HG03097 (cell line): ENCODE measurements around the gene FRMPD4.
"Not testable (repeated sequence)": the region's sequence is repeated elsewhere in the genome, so short reads cannot be mapped to it uniquely, and the experiment has no call there.

ENCODE experiments used
- ATAC-seq: cut with Tn5 transposase; IDR thresholded peaks from one replicate; pipeline ENCODE4 v1.9.1; 2021; ENCODE audit not compliant: unreplicated experiment, low FRiP score

FRMPD4 gene

DNA sequence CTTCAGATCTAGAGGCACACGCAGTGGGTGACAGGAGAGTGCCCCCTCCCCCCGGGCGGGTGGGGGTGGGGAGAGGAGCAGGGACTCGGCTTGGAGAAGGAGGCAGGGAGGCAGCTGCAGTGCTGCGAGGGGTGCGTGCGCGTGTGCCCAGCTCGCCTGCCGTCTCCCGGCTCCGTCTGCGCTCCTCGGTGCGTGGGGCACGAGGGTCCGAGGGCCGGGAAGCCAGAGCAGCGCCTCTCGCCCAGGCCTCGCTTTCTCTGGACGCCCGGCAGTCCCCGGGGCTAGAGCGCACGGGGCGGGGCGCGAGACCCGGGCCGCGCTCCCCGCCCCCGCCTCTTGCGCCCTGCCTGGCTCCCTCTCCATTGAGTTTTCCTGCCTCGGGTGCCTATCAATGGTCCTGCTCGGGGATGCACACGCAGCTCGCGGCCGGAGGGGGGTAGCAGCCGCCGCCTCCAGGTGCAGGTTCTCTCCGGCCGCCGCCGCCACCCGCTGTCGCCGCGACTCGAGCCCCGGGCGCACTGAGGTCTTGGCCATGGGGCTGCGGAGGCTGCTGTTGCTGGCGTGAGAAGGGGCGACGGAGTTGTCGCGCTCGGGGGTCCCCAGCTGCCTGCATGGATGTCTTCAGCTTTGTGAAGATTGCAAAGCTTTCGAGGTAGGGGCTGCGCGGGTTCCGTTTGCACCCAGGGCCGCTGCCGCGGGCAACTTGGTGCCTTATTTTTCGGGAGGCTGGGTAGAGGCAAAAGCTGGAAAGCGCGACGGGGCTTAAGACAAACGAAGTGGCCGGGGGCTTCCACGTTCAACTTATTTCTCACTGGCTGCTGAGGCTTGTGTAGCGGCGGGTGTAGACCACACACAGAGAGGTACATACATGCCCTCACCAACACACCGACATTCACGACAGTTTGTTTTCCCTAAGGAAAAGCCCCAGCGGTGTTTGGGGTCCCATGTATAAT lies at the start of gene FRMPD4:
TSS of gene FRMPD4 (plus strand) at position 113 of the 953 bp plus-strand sequence. CDS start at position 612, 499 bp downstream.
- no peak for ATAC-seq

DNA sequence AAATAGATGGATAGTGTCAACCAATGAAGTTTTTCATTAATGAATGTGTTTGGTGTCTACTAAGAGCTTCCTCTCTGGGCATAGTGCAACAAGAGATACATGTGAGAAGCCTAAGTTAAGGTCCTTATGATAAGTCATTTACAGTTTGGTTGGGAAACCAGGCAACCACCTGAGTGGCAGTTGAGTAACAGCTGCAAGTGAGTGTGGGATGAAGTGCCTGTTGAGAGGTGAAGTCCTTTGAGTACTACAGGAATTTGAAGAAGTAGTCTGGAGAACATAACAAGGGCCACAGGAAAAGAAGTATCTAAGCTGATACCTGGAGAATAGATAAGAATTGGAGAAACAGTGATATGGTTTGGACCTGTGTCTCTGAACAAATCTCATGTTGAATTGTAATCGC lies 48.5 kb upstream of the FRMPD4 start:
- no peak for ATAC-seq

DNA sequence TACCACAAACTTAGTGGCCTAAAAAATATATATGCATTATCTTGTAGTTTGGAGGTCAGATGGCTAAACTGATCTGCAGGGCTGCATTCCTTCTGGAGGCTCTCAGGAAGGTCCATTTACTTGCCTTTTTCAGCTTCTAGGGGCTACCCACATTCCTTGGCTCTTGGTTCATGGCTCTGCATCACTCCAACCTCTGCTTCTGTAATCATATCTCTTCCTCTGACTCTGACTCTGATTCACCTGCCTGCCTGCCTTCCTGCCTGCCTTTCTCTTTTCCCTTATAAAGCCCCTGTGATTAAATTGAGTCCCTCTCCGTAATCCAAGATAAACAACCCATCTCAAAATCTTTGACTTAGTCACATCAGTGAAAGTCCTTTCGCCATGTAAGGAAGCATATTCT lies 25.0 kb upstream of the FRMPD4 start:
- ATAC-seq, result no peak

DNA sequence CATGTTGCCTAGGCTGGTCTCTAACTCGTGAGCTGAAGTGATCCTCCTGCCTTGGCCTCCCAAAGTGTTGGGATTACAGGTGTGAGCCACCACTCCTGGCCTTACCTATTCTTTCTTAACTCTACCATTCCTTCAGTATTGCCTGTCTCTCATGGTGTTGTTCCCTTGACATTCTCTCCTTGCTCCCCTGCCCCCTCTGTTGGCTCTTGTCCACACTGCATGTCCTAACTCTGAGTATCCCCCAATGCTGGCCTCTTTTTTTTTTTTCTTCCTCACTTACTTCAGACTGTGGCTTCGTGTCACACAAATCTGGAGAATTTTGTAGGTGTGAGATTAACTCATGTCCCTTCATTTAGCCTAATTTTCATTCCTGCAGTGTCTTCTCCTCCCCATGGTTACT lies 22.9 kb upstream of the FRMPD4 start:
- no peak for ATAC-seq

DNA sequence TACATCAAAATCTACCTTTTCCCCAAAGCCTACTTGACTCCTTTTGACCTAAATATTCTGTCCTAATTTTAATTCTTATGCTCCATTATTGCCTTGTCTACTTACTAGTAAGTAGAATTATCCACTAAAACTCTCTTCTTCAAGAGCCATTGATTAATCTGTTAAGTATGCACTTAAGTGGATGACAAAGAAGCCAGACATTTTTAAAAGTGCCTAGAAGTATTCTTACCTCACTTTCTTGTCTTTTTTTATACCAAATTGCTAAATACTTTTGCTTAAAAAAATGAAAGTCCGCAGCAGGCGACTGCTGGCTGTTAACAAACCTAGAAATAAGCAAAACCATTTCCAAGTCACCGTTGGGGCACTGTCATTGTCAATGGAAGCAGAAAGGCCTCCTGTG lies 20.1 kb upstream of the FRMPD4 start:
- ATAC-seq, result no peak

DNA sequence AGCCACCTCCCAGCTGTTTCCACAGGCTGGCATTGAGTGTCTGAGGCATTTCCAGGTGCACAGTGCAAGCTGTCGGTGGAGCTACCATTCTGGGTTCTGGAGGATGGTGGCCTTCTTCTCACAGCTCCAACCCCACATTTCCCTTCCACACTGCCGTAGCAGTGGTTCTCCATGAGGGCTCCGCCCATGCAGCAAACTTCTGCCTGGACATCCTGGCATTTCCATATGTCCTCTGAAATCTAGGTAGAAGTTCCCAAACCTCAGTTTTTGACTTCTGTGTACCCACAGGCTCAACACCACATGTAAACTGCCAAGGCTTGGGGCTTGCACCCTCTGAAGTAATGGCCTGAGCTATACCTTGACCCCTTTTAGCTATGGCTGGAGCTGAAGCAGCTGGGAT lies 10.3 kb upstream of the FRMPD4 start:
- ATAC-seq, result no peak

DNA sequence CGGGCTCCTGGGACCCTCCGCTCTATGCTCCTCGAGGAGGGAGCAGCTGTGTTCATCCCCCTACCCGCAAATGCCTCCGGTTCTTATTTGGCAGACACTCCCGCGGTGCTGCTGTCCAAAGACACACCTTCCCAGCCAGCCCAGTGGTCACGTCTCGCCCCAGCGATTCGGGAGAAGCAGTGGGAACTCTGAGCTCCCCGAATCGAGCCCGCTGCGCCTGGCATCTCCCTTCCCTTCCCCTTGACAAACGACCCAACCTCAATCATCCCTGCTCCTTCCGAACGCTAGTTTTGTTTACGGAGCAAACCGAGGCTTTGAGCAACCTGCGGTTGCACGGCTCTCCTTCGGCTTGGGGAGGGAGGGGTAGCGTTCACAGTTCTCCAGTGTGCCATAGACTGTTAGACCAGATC lies 317 bp upstream of the FRMPD4 start:
- ATAC-seq, result no peak

DNA sequence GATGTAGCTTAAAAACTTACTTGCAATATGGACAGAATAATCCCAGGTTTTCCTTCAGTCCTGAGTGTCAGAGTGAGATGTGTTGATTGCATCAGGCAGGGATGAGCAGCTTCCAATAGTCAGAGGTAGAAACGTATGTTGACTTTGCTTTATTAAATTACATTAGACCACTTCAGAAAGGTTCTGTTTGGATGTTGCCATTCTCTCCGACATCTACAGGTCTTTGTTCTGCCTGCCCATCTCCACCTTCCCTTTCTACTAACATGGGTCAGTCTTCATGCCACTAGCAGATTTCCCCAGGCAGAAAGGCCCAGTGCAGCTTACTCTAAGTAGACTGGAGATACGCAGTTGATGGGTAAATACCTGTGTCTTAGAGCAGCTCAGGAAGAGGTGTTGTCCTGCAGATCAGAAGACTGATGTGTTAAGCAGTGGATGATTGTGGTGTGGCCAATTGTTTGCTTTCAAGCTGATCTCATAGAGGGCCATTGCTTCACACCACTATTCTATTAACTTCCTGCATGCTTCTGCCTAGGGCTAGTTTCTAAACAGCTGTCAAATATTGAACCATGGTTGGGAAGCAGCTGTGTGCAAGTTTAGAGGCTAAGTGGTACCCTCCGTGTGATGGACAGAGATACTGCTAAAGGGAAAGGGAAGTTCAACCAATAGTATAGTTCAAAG lies 1.8 kb downstream of the FRMPD4 start:
- ATAC-seq, result no peak

DNA sequence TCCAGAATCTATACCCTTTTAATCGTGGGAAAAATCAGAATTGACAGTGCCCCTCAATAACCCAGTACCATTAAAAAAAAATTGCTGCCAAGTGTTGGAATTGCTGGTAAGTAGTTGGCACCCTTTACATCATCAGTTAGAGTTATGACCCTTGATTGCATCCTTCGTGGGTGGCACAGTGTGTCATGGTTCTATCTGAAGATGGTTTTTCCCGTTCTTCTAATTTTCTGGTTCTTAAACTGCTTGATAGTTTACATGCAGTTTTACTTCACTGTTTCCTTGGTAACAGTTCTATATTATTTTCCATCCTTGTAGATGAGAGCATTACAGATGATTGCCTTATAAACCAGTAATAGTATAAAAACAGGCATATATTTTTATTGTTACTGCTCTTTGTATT lies 3.2 kb downstream of the FRMPD4 start:
- ATAC-seq, result no peak

DNA sequence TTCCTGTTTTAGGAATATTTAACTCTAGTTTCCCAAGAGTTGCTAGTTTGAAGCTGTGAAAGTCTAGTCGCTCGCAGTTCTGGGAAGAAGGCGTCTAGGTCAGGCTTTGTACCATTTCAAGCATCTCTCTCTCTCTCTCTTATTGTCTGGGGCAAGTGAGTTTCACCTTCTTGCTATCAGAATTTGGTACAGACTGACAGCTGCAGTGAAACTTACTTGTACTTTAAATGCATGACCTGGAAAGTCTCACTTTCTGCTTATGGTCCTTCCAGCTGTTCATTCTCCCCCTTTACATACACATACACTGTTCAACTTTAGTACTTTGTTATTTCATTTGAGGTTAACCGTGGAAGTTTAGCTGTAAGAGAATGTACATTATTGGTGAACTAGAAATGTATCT lies 4.4 kb downstream of the FRMPD4 start:
- no peak for ATAC-seq

DNA sequence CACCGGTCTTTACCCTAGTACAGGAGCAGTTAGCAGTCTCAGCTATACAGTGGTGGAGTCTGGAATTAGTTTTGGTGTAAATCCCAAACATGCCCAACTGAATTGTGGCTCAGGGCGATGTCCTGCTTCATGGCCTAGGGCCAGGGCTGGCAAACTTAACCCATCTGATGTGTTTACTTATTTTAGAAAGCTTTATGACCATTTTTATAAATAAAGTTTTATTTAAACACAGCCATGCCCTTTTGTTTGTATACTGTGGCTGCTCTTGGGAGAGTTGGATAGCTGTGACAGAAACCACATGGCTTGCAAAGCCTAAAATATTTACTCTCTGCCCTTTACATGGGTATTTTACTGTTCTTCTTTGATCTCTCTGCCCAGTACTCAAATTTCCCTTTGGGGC lies 7.1 kb downstream of the FRMPD4 start:
- ATAC-seq, result no peak

DNA sequence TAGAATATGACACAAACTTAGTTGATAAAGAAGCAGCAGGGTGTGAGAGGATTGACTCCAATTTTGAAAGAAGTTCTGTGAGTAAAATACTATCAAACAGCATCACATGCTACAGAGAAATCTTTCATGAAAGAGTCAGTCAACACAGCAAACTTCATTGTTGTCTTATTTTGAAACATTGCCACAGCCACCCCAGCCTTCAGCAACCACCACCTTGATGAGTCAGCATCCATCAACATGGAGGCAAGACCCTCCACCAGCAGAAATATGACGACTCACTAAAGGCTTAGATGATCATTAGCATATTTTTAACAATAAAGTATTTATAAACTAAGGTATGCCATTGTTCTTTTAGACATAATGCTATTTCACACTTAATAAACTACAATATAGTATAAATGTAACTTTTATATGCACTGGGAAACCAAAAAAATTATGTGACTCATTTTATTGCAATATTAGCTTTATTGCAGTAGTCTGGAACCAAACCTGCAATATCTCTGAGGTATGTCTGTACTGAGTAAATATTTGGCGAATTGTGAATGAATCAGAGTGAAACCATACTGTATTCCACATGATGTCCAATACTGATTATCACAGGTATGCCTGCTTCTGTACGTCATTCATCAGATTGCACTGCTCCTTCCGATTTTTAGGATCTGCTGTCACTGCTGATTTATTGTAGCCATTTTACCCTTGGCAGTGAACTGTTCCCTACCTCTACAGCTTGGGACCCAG lies 11.6 kb downstream of the FRMPD4 start:
- no peak for ATAC-seq

DNA sequence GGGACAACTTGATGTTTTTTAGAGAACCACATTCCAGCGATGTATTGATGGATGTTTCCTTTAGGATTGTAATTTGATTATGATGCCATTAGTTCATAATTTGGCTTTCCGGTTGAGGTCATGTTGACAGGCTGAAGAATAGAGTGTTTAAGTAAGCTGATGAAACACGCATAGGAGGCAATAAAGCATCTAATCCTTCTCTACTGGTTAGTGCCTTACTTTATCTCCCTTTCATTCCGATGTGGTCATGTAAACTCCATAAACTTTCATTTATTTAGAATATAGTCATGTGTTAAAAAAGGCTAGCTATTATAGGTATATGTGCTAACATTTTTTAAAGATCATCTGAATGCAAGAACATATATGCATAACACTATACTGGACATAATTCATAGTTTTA lies 15.0 kb downstream of the FRMPD4 start:
- ATAC-seq, result no peak

DNA sequence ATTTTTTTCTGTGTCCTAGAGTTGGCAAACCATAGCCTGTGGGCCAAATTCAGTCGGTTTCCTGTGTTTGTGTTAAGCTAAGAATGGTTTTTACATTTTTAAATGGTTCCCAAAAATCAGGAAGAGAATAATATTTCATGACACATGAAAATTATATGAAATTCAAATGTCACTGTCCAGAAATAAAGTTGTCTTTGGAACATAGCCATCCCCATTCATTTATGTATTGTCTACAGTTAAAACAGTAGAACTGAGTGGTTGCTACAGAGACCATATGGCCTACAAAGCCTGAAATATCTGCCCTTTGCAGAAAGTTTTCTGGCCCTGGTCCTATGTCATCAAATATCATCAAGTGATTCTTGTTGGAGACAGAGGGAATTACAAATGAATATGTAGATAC lies 15.5 kb downstream of the FRMPD4 start:
- no peak for ATAC-seq

DNA sequence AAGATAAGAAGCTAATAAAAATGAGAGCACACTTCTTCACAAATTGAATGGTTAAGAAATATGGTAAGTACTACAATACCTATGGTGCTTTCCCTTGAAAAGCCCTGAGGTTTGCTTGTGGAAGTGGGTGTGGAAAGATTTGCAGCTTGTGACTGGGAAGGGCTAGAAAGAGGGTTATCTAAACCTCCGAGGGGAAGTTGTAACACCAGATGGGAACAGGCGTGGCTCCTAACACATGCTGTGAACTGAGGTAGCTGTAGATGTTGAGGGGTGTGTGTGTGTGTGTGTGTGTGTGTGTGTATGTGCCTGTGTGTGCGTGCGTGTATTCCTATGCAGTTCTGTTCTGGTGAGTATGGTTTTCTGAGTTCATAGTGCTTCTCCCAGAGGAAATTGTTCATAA lies 21.5 kb downstream of the FRMPD4 start:
- ATAC-seq, result no peak

DNA sequence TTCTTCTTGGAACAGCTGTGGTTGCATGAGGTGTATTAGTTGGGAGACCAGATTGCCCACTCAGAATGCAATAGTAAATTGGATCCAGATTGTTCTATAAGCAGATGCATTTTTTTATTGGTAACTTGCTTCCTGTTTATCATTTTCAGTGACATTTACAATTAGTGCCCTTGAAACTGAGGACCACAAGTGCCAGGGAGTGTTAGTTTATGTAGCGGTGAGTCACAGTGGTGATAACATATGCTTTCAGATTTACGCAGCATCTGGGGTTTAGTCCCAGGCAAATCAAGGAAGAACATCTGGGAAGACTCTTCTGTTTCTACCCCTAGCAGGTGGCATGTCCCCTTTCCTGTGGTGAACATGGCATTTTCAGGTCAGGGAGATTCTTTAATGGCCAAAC lies 24.1 kb downstream of the FRMPD4 start:
- ATAC-seq, result no peak

DNA sequence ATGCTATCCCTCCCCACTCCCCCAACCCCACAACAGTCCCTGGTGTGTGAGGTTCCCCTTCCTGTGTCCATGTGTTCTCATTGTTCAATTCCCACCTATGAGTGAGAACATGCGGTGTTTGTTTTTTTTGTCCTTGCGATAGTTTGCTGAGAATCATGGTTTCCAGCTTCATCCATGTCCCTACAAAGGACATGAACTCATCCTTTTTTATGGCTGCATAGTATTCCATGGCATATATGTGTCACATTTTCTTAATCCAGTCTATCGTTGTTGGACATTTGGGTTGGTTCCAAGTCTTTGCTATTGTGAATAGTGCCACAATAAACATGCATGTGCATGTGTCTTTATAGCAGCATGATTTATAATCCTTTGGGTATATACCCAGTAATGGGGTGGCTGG lies 25.9 kb downstream of the FRMPD4 start:
- ATAC-seq, result not testable (repeated sequence)

DNA sequence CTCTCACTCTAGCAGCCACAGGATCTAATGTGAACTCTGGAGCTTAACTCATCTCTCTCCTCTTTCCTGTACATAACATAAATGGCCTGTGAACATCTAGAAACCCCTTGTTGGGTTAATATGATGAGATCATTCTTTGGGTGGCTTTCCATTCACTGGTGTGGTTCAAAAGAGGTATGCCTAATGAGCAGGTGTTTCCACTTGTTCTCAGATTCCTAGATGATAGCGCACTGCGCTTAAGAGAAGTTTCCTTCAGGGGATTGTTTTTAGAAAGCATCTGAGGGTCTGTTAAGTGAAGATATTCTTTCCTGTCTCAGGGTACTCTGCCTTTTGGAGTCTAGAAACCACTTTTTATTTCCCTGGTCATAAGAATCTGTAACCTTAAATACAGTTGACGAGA lies 32.5 kb downstream of the FRMPD4 start:
- no peak for ATAC-seq

DNA sequence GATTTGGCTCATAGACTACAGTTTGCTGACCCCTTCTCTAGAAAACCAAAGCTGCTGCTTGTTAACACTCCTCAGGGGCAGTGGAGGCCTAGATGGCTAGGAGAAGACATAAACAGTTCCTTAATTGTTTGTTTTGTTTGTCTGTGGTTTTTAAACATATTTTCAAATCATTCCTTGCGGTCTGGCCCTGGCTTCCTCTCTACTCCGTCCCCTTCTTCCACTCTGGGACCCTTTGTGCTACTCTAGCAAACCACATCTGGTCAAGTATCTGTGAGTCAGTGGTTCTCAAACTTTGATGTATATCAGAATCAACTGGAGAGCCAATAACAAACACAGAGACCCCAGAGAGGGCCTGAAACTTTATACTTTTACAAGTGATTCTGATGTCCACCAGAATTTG lies 36.1 kb downstream of the FRMPD4 start:
- no peak for ATAC-seq

DNA sequence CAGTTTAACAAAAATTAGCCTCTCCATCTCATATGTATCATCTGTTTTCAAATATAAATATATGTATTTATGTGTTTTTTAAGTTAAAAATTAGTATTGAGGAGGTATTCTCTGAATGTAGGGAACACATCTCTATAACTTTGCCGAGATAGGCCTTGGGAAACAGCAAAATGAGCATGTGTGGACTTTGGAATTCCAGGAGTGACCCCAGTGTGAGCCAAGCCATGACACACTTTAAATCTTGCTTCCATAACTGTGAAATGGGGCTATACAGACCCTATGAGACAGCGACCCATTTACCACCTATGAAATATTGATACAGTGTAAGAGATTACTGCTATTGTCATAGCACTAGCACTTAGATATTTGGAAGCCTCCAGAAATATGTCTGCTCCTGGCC lies 58.8 kb downstream of the FRMPD4 start:
- ATAC-seq, result no peak

DNA sequence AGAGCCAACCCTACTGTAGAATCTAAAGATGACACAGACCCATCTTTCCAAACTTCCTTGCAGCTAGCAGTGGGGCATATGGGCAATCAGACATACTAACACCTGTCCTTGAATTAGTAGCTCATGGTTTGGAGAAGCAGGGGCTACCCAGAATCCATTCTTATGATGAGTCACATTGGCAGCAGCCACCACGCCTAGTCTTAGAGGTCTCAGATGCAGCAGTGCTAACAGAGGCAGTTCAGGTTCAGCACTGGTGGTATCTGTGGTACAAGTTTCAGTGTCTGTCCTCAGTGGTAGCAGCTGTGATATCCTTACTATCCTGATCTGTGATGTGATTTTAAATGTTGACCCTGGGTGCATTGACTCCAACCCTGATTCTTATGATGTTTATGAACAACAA lies 68.1 kb downstream of the FRMPD4 start:
- no peak for ATAC-seq
